Left ventricle myocardium inferior (tissue), 1 donor: ENCODE measurements around the gene BBS1. TPM values are rescaled to one million over a fixed set of nuclear protein-coding genes. Genes with fewer than 3 reads are reported as not detected.

ENCODE experiments used
- DNase-seq: peaks from one replicate; pipeline ENCODE4 v3.0.0-alpha.2; 2020
- H3K27ac ChIP-seq: fragments of 200-600 bp; replicated peaks from 2 replicates; pipeline ENCODE4 v1.8.0; 2021
- H3K27me3 ChIP-seq: fragments of 200-600 bp; 2 replicates; pipeline ENCODE4 v1.8.0; 2021; ENCODE audit warnings: low read depth
- H3K36me3 ChIP-seq: fragments of 200-600 bp; 2 replicates; pipeline ENCODE4 v1.8.0; 2021
- H3K4me1 ChIP-seq: fragments of 200-600 bp; 2 replicates; pipeline ENCODE4 v1.8.0; 2021
- H3K4me3 ChIP-seq: fragments of 200-600 bp; 2 replicates; pipeline ENCODE4 v1.8.0; 2021; ENCODE audit warnings: mild to moderate bottlenecking, moderate library complexity
- H3K9me3 ChIP-seq: fragments of 200-600 bp; replicated peaks from 2 replicates; pipeline ENCODE4 v1.8.0; 2021
- intact Hi-C: fragments of 100-400 bp; cut with micrococcal nuclease; formaldehyde crosslinking; loops from one replicate; pipeline ENCODE4 v1.11.0; 2022
- total RNA-seq: library from RNA; stranded (reverse); fragmentation: NEBNext Ultra II Directional; extraction: Animal tissue kit (Norgen Biotek cat#: 25700); gene quantifications from one replicate; pipeline ENCODE4 v1.2.1, GENCODE V29; 2021
- TF ChIP-seq, protein P1 (sequence below): fragments of 200-600 bp; IDR thresholded peaks from 2 replicates; pipeline ENCODE4 v1.8.0; 2021; ENCODE audit warnings: antibody characterized with exemption, mild to moderate bottlenecking, borderline replicate concordance
- donor health status: DM: no; HTN: yes; CAD: no; lungs with severe emphysema.

The BBS1 gene
- total RNA-seq, 1 donor from 2014 or later = 16.9 TPM

DNA sequence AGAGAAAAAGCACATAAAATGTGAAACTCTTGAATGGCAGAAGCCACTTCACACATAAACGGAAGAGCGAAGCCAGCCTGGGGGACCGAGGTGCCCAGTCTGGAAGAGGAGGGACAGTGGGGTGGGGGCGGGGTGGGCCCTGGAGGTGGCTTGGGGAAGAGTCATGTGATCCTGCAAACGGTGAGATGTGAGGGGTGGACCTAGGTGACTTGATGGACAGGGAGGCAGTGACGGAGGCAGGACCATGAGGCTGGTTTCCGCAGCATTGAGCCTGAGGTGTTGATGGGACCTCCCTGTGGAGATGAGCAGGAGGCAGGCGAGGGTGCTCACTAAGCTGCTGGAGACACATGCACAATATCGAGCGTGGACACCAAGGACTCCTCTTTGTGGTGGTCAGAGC lies 18.6 kb downstream of the BBS1 start:
- H3K36me3 ChIP-seq = peaks cover 34% of the 10 kb centered on the region
- peaks cover 8% of the 10 kb centered on the region for H3K4me1 ChIP-seq
- no peak overlapping the region for H3K4me3 ChIP-seq
- no peaks in the 10 kb centered on the region for H3K9me3 ChIP-seq
- DNase-seq = no peak
- TF ChIP-seq, protein P1, sequence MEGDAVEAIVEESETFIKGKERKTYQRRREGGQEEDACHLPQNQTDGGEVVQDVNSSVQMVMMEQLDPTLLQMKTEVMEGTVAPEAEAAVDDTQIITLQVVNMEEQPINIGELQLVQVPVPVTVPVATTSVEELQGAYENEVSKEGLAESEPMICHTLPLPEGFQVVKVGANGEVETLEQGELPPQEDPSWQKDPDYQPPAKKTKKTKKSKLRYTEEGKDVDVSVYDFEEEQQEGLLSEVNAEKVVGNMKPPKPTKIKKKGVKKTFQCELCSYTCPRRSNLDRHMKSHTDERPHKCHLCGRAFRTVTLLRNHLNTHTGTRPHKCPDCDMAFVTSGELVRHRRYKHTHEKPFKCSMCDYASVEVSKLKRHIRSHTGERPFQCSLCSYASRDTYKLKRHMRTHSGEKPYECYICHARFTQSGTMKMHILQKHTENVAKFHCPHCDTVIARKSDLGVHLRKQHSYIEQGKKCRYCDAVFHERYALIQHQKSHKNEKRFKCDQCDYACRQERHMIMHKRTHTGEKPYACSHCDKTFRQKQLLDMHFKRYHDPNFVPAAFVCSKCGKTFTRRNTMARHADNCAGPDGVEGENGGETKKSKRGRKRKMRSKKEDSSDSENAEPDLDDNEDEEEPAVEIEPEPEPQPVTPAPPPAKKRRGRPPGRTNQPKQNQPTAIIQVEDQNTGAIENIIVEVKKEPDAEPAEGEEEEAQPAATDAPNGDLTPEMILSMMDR = no peak
- H3K27me3 ChIP-seq = no peaks in the 10 kb centered on the region
- H3K27ac ChIP-seq = no peak overlapping the region
- intact Hi-C loops = no loop called here

DNA sequence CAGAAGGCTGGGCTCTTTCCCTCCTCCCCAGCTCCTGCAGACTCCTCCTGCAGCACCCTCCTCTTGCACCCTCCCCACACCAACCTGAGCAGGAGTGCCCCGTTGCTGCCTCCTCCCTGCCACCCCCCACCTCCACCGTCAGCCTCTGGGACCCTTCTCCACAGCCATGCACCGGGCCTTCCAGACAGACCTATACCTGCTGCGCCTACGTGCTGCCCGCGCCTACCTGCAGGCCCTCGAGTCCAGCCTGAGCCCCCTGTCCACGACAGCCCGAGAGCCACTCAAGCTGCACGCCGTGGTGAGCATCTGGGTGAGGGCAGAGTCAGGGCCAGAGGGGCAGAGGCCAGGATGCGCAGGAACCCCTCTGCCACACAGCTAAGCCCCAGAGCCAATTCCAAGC lies 19.2 kb downstream of the BBS1 start:
- DNase-seq = no peak
- no peaks in the 10 kb centered on the region for H3K9me3 ChIP-seq
- H3K27ac ChIP-seq = no peak overlapping the region
- H3K36me3 ChIP-seq = peaks cover 34% of the 10 kb centered on the region
- intact Hi-C loops = no loop called here
- no peak overlapping the region for H3K4me3 ChIP-seq
- H3K4me1 ChIP-seq = peaks cover 2% of the 10 kb centered on the region
- no peaks in the 10 kb centered on the region for H3K27me3 ChIP-seq
- TF ChIP-seq, protein P1 = no peak

DNA sequence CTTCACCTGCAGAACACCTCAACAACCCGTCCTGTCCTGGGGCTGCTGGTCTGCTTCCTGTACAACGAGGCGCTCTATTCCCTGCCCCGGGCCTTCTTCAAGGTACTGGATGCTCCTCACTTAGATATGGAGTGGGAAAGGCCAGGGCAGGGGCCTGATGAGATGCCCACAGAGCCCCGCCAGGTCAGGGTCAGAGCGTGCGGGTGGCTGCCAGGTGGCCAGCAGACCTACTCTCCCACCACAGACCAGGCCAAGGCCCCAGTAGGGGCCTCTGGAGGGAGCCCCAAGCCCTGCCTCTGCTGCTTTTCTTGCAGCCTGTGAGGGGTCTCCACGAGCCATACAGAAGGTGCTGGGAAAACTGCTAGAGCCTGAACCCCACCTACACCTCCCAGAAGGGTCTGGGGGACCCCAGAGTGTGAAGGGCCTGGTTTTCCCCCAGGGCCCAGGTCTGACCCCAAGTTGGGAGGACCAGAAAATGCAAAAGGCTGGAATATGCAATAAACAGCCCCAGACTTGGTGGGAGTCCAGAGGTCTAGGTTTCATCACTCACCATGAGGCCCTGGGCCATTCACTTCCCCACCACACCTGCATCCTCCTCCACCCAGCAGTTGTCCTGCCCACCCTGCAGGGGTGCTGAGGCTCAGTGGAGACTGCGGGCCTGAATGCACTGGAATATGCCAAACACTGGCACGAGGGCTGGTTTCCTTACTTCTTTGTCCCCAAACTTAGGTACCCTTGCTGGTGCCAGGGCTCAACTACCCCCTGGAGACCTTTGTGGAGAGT lies 20.7 kb downstream of the BBS1 start:
- H3K4me3 ChIP-seq = no peak overlapping the region
- H3K27ac ChIP-seq = no peak overlapping the region
- no peaks in the 10 kb centered on the region for H3K4me1 ChIP-seq
- peaks cover 41% of the 10 kb centered on the region for H3K36me3 ChIP-seq
- TF ChIP-seq, protein P1 = no peak
- no peak for DNase-seq
- intact Hi-C loops = no loop called here
- H3K9me3 ChIP-seq = no peaks in the 10 kb centered on the region
- no peaks in the 10 kb centered on the region for H3K27me3 ChIP-seq

DNA sequence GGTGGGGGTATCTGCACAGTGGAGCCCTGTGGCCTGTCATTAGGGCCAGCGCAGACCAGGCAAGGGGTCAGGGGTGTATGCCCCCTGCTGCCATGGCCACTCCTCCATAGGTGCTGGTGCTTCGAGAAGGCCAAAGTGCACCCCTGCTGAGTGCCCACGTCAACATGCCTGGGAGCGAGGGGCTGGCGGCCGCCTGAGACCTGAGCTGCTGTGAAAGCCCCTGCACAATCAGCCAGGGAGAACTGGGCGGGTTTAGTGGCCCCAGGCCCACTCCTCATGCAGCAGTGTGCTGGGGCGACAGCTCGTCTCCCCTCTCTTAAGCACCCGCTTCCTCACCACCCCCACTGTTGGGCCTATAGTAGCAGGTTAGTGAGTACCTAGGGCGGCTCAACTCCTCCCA lies 21.4 kb downstream of the BBS1 start:
- Histone ChIP-seq H3K4me1 (no peaks in the 10 kb centered on the region), H3K4me3 (no peak overlapping the region), H3K9me3 (no peaks in the 10 kb centered on the region), H3K27ac (no peak overlapping the region), H3K36me3 (peaks cover 39% of the 10 kb centered on the region), H3K27me3 (no peaks in the 10 kb centered on the region)
- intact Hi-C loops = no loop called here
- DNase-seq = no peak
- TF ChIP-seq, protein P1 = no peak

DNA sequence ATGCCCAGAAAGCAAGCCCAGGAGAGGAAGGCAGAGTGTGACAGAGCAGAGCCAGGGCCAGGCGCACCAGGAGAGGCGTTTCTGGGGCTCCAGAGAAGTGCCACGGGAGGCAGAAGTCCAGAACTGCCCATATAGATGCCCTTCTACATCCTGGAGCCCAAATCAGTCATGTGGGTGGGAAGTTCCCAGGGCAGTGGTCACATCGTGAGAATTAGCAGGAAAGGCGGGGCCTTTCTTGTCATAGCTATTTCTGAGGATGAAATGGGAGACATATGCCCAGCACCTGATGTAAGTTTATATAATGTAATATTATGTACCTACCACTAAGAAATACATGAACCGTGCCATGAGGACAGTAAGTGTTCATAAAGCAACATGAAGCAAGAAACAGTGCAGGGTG lies 22.3 kb downstream of the BBS1 start:
- intact Hi-C loops = no loop called here
- no peaks in the 10 kb centered on the region for H3K27me3 ChIP-seq
- peaks cover 36% of the 10 kb centered on the region for H3K36me3 ChIP-seq
- H3K4me1 ChIP-seq = no peaks in the 10 kb centered on the region
- no peaks in the 10 kb centered on the region for H3K9me3 ChIP-seq
- no peak overlapping the region for H3K27ac ChIP-seq
- TF ChIP-seq, protein P1 = no peak
- no peak for DNase-seq
- H3K4me3 ChIP-seq = no peak overlapping the region
